WTC11 (cell line): ENCODE results near the gene TDRKH.

Experiments used
- ATF3 ChIP-seq: sonication (generic); formaldehyde crosslinking; conservative IDR thresholded peaks from 2 replicates; pipeline ENCODE4 v1.8.1; 2022; ENCODE audit warnings: mild to moderate bottlenecking, missing genetic modification reagents
- CTCF ChIP-seq: fragments of 200-600 bp; IDR thresholded peaks from 2 replicates; pipeline ENCODE4 v1.8.0; 2022; ENCODE audit warnings: antibody characterized with exemption
- STAT6 ChIP-seq: sonication (generic); formaldehyde crosslinking; conservative IDR thresholded peaks from 2 replicates; pipeline ENCODE4 v1.8.1; 2023; ENCODE audit warnings: mild to moderate bottlenecking, low read depth, missing genetic modification reagents, moderate library complexity

- TF ChIP-seq STAT6 (CRISPR knock-in tag) (no peak), ATF3 (CRISPR knock-in tag) (no peak), CTCF (no peak)
These were observed 15.9 kb downstream of the TDRKH start for GRCh38 chr1:151774256-151774922.
